ENCODE data around the gene SNX25. TPM values are rescaled to one million over a fixed set of nuclear protein-coding genes. Genes with fewer than 3 reads are reported as not detected.

The SNX25 gene
- polyA plus RNA-seq, 1 of the 3 experiments (the other 2 are of a cell fraction): 8.5 TPM

DNA sequence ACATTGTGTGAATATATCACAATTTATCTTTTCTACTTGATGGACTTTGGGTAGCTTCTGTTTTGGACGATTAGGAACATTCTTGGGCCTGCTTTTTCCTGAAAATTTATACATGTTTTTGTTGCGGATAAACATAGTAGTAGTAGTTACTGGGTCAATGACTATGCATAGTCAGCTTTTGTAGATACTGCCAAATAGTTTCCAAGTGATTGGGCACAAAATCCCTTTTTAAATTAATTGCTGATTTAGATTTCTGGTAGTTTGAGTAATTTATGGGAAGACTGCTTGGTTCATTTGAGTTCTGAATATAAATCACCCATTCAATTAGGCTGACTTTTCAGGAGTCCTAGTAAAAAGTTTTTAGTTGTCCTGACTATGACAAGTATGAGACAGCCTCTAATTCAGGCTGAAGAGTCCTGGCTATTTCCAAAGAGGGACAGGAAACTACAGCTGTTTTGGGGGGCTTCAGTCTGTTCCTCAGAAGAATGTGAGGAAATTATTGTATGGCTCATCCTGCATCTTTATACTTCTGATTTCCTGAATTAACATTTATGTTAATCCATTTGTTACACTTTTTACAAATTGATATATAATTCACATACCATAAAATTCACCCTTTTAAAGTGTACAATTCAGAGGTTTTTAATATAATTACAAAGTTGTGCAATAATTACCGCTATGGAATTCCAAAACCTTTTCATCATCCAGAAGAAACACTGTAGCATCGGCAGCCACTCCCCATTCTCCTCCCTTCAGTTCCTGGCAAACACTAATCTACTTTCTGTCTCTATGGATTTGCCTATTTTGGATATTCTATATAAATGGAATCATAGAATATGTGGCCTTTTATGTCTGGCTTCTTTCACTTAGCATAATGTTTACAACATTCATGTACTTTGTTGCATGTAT is 172.1 kb downstream of the SNX25 start:
- TF ChIP-seq YY1 (IDR thresholded peaks at IDR 0.05; ENCODE audit: low read depth) (no peak), SMC3 (IDR thresholded peaks at IDR 0.05; ENCODE audit: low read depth, low read length) (no peak), CHD2 (IDR thresholded peaks at IDR 0.05; ENCODE audit: low read length, partially characterized antibody) (no peak), MXI1 (IDR thresholded peaks at IDR 0.05; ENCODE audit: low read depth, low read length) (no peak), NRF1 (IDR thresholded peaks at IDR 0.05; ENCODE audit: low read depth, low read length) (no peak), GATA2 (CRISPR knock-in tag; IDR thresholded peaks at IDR 0.05) (no peak), RAD21 (IDR thresholded peaks at IDR 0.05; ENCODE audit: low read length) (no peak)
- TF ChIP-seq, protein P1, sequence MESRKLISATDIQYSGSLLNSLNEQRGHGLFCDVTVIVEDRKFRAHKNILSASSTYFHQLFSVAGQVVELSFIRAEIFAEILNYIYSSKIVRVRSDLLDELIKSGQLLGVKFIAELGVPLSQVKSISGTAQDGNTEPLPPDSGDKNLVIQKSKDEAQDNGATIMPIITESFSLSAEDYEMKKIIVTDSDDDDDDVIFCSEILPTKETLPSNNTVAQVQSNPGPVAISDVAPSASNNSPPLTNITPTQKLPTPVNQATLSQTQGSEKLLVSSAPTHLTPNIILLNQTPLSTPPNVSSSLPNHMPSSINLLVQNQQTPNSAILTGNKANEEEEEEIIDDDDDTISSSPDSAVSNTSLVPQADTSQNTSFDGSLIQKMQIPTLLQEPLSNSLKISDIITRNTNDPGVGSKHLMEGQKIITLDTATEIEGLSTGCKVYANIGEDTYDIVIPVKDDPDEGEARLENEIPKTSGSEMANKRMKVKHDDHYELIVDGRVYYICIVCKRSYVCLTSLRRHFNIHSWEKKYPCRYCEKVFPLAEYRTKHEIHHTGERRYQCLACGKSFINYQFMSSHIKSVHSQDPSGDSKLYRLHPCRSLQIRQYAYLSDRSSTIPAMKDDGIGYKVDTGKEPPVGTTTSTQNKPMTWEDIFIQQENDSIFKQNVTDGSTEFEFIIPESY (IDR thresholded peaks at IDR 0.05; ENCODE audit: borderline replicate concordance, low read depth): no peak
- TF ChIP-seq, protein P2, sequence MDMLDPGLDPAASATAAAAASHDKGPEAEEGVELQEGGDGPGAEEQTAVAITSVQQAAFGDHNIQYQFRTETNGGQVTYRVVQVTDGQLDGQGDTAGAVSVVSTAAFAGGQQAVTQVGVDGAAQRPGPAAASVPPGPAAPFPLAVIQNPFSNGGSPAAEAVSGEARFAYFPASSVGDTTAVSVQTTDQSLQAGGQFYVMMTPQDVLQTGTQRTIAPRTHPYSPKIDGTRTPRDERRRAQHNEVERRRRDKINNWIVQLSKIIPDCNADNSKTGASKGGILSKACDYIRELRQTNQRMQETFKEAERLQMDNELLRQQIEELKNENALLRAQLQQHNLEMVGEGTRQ (IDR thresholded peaks at IDR 0.05; ENCODE audit: borderline replicate concordance, low read depth, low read length): no peak
- no peaks in the 10 kb centered on the region for H3K79me2 ChIP-seq (ENCODE audit: insufficient read depth)
- H3K9me2 ChIP-seq: no peaks in the 10 kb centered on the region
- H3K9ac ChIP-seq: no peak overlapping the region
- POLR2A ChIA-PET: no interaction called here
- CTCF ChIA-PET: no interaction called here
- H3K27me3 ChIP-seq (ENCODE audit: insufficient read depth): no peaks in the 10 kb centered on the region
- no peaks in the 10 kb centered on the region for H3F3A ChIP-seq (replicated peaks; ENCODE audit: insufficient read depth)
- no peak overlapping the region for H3K4me3 ChIP-seq (ENCODE audit: low read depth in 2 of 2, low read length in 1 of 2)
- H3K9me3 ChIP-seq: no peaks in the 10 kb centered on the region
- no peaks in the 10 kb centered on the region for H4K20me1 ChIP-seq (ENCODE audit: insufficient read depth)
- peaks cover 9 to 27% of the 10 kb centered on the region in 2 experiments for H3K36me3 ChIP-seq (replicated peaks in 1 of 2; ENCODE audit: control insufficient read depth in 1 of 2, insufficient read depth in 2 of 2, low read length in 1 of 2)
- 54% methylated on average over 4 of the region's 4 CpGs for WGBS (ENCODE audit: low lambda C conversion rate)
- no peak overlapping the region for H3K4me2 ChIP-seq
- no peak overlapping the region for H2AFZ ChIP-seq (ENCODE audit: low read depth)
- H3K4me1 ChIP-seq (ENCODE audit: control insufficient read depth in 1 of 2, insufficient read depth in 2 of 2, low read depth in 1 of 2, low read length in 1 of 2): peaks cover 2 to 7% of the 10 kb centered on the region in 2 experiments; a peak in 1 of 4 replicates
- no peak for DNase-seq
- no peak overlapping the region for H3K27ac ChIP-seq (ENCODE audit: low read depth in 2 of 2, low read length in 1 of 2)

DNA sequence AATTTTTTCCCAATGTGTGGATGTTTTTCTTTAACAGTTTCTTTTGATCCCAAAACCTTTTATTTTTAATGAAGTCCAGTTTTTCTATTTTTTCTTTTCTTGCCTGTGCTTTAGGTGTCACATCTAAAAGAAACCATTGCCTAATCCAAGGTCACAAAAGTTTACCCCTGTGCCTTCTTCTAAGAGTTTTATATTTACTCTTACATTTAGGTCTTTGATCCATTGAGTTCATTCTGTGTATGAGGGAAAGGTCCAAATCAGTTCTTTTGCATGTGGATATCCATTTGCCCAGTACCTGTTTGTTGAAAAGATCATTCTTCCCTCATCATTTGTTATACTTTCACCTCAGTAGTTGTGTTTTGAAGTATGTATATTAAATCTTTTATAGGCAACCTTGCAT is 173.4 kb downstream of the SNX25 start:
- no peak overlapping the region for H3K9ac ChIP-seq
- H3K36me3 ChIP-seq (replicated peaks in 1 of 2; ENCODE audit: control insufficient read depth in 1 of 2, insufficient read depth in 2 of 2, low read length in 1 of 2): peaks cover 6 to 18% of the 10 kb centered on the region in 2 experiments
- no peak overlapping the region for H3K4me3 ChIP-seq (ENCODE audit: low read depth in 2 of 2, low read length in 1 of 2)
- H3K9me2 ChIP-seq: no peaks in the 10 kb centered on the region
- CTCF ChIA-PET: interaction anchor here (0.8 kb wide), 1 partner anchor 9 kb away, joined by 4 read pairs; no protein-coding TSS in a partner anchor
- peaks cover 3 to 7% of the 10 kb centered on the region in 2 experiments; a peak in 1 of 4 replicates for H3K4me1 ChIP-seq (ENCODE audit: control insufficient read depth in 1 of 2, insufficient read depth in 2 of 2, low read depth in 1 of 2, low read length in 1 of 2)
- no peak overlapping the region for H3K4me2 ChIP-seq
- no peak for DNase-seq
- no peak overlapping the region for H2AFZ ChIP-seq (ENCODE audit: low read depth)
- H3K27me3 ChIP-seq (ENCODE audit: insufficient read depth): no peaks in the 10 kb centered on the region
- H3F3A ChIP-seq (replicated peaks; ENCODE audit: insufficient read depth): no peaks in the 10 kb centered on the region
- no peaks in the 10 kb centered on the region for H4K20me1 ChIP-seq (ENCODE audit: insufficient read depth)
- H3K79me2 ChIP-seq (ENCODE audit: insufficient read depth): no peaks in the 10 kb centered on the region
- POLR2A ChIA-PET: no interaction called here
- H3K9me3 ChIP-seq: no peaks in the 10 kb centered on the region
- H3K27ac ChIP-seq (ENCODE audit: low read depth in 2 of 2, low read length in 1 of 2): no peak overlapping the region
- no peak for TF ChIP-seq GATA2 (CRISPR knock-in tag; IDR thresholded peaks at IDR 0.05)
- no peak for TF ChIP-seq CHD2 (IDR thresholded peaks at IDR 0.05; ENCODE audit: low read length, partially characterized antibody)
- TF ChIP-seq, protein P3, sequence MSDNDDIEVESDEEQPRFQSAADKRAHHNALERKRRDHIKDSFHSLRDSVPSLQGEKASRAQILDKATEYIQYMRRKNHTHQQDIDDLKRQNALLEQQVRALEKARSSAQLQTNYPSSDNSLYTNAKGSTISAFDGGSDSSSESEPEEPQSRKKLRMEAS (IDR thresholded peaks at IDR 0.05; ENCODE audit: low read depth): no peak
- TF ChIP-seq, protein P4, sequence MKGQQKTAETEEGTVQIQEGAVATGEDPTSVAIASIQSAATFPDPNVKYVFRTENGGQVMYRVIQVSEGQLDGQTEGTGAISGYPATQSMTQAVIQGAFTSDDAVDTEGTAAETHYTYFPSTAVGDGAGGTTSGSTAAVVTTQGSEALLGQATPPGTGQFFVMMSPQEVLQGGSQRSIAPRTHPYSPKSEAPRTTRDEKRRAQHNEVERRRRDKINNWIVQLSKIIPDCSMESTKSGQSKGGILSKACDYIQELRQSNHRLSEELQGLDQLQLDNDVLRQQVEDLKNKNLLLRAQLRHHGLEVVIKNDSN (IDR thresholded peaks at IDR 0.05; ENCODE audit: borderline replicate concordance, low read depth): no peak
- no peak for TF ChIP-seq SMC3 (IDR thresholded peaks at IDR 0.05; ENCODE audit: low read depth, low read length)
- TF ChIP-seq, protein P2 (IDR thresholded peaks at IDR 0.05; ENCODE audit: borderline replicate concordance, low read depth, low read length): no peak
- TF ChIP-seq FOSL2 (IDR thresholded peaks at IDR 0.05; ENCODE audit: borderline replicate concordance, low read depth): no peak
- TF ChIP-seq GABPA (IDR thresholded peaks at IDR 0.05; ENCODE audit: low read depth): no peak
- TF ChIP-seq TEAD4 (IDR thresholded peaks at IDR 0.05; ENCODE audit: borderline replicate concordance, insufficient read depth): no peak
- TF ChIP-seq EZH2phosphoT487 (IDR thresholded peaks at IDR 0.05; ENCODE audit: borderline replicate concordance, low read depth): no peak
- TF ChIP-seq FOXM1 (IDR thresholded peaks at IDR 0.05; ENCODE audit: low read depth): no peak
- no peak for TF ChIP-seq TCF12 (IDR thresholded peaks at IDR 0.05)
